ENCODE measurements around the gene ZMIZ1. TPM values are rescaled to one million over a fixed set of nuclear protein-coding genes. Genes with fewer than 3 reads are reported as not detected.
A peak's percentile ranks its signal among the peaks of the same experiment; 100 is the strongest.

Gene ZMIZ1
- total RNA-seq, 1 experiment from 2014 or later, result 34.2 TPM

DNA sequence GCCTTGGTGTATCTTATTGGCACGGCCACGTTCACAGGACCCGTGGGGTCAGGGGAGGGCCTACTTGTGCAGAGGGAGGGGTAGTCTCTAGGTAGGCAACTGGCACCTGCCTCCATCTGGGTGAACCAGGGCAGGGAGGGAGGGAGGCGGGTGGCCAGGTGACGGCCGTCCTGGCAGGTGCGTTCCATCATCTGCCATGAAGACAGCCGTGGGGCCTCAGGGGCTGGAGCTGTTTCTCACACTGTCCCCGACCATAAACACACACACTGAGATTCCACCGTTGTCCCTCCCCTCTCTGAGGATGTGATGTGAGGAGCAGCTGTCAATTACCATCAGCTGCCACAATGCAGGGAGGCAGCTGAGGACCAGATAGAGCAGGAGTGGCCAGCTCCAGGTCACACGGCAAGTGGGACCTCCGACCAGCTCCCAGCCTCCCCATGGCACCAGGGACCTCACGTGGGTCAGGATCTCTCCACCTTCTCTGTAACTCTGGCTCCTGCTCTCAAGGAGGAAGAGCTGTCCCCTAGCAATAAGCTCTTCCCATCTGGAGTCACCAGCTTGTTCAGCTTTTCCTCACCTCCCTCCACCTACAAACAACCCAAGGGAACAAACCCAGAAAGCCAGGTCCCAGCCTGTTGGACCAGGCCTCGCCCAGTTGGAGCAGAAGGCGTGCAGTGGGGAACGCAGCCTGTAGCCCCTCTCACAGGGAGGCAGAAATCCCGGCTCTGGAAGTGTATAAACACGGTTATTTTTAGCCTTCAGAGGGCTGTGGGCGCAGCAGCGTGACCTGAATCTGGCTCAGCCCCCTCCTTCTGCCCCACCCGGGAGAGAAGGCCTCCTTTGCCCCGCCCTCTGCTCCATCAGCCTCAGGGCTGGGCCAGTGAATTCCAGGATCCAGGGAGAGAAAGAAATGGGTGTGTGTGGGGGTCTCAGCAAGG is 33.1 kb downstream of the ZMIZ1 start:
- ATAC-seq, result peak; percentile 39
- DNase-seq (ENCODE audit: low read depth, low spot score), result no peak
- intact Hi-C loops (cut with micrococcal nuclease; ENCODE audit: unreplicated experiment), result no loop called here
- CTCF ChIA-PET, result no interaction called here
- peak overlapping the region; percentile 13; the same call in 1 of the 2 replicates for H3K27ac ChIP-seq (ENCODE audit: low read length)
- in situ Hi-C loops (cut with HindIII; ENCODE audit: low pct_unique_long_range_greater_than_20kb, low sequenced_read_pairs), result no loop called here
- POLR2A ChIA-PET, result interaction anchor here (0.6 kb wide), 1 partner anchor 12 kb away, joined by 5 read pairs; no protein-coding TSS in a partner anchor
- H3K27me3 ChIP-seq (ENCODE audit: control insufficient read depth, insufficient read depth, low read length), result no peaks in the 10 kb centered on the region
- BruUV-seq (replicated peaks), result no TSS peak
- H3K36me3 ChIP-seq (ENCODE audit: control insufficient read depth, insufficient read depth, low read length), result no peaks in the 10 kb centered on the region
- no peak overlapping the region for H3K4me3 ChIP-seq (ENCODE audit: low read depth in 2 of 2, low read length in 2 of 2)
- peaks cover 70% of the 10 kb centered on the region for H3K4me1 ChIP-seq (ENCODE audit: control insufficient read depth, insufficient read depth, low read length)
- H3K9me3 ChIP-seq (ENCODE audit: control insufficient read depth, insufficient read depth, low read depth, low read length), result no peaks in the 10 kb centered on the region
- TF ChIP-seq TCF7L2 (IDR thresholded peaks at IDR 0.05; ENCODE audit: low read depth, low read length) (no peak), SIN3A (IDR thresholded peaks at IDR 0.05; ENCODE audit: borderline replicate concordance, insufficient read depth, low read depth, low read length) (no peak), POLR2AphosphoS5 (IDR thresholded peaks at IDR 0.05; ENCODE audit: low read depth, low read length) (no peak), REST (IDR thresholded peaks at IDR 0.05; ENCODE audit: insufficient read depth in 1 of 2, low read depth in 2 of 2, low read length in 1 of 2) (no peak)
- TF ChIP-seq, protein P1, sequence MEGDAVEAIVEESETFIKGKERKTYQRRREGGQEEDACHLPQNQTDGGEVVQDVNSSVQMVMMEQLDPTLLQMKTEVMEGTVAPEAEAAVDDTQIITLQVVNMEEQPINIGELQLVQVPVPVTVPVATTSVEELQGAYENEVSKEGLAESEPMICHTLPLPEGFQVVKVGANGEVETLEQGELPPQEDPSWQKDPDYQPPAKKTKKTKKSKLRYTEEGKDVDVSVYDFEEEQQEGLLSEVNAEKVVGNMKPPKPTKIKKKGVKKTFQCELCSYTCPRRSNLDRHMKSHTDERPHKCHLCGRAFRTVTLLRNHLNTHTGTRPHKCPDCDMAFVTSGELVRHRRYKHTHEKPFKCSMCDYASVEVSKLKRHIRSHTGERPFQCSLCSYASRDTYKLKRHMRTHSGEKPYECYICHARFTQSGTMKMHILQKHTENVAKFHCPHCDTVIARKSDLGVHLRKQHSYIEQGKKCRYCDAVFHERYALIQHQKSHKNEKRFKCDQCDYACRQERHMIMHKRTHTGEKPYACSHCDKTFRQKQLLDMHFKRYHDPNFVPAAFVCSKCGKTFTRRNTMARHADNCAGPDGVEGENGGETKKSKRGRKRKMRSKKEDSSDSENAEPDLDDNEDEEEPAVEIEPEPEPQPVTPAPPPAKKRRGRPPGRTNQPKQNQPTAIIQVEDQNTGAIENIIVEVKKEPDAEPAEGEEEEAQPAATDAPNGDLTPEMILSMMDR (IDR thresholded peaks at IDR 0.05), result no peak

DNA sequence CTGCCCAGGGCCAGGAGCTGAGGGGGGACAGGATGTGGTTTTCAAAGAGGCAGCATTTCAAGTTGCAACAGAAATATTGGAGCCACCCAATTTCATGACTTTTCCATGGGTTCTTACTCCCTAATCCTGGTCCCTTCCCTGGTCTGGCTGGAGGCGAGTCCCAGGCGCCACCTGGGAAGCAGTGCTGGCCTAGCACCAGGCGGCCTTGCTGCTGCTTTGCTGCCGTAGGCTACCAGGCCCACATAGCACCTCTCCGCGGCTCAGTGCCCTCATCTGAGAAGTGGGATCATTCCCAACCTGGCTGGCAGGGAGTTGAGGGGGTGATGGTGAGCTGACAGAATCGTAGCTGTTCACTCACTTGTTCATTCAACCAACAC is 33.7 kb downstream of the ZMIZ1 start:
- CTCF ChIA-PET, result no interaction called here
- intact Hi-C loops (cut with micrococcal nuclease; ENCODE audit: unreplicated experiment), result no loop called here
- Histone ChIP-seq H3K4me1 (ENCODE audit: control insufficient read depth, insufficient read depth, low read length) (peaks cover 65% of the 10 kb centered on the region), H3K36me3 (ENCODE audit: control insufficient read depth, insufficient read depth, low read length) (no peaks in the 10 kb centered on the region), H3K9me3 (ENCODE audit: control insufficient read depth, insufficient read depth, low read depth, low read length) (no peaks in the 10 kb centered on the region), H3K4me3 (ENCODE audit: low read depth in 2 of 2, low read length in 2 of 2) (no peak overlapping the region), H3K27ac (ENCODE audit: low read length) (peak overlapping the region; percentile 18; the same call in 1 of the 2 replicates), H3K27me3 (ENCODE audit: control insufficient read depth, insufficient read depth, low read length) (no peaks in the 10 kb centered on the region)
- DNase-seq (ENCODE audit: low read depth, low spot score) (no peak), ATAC-seq (peak; percentile 50)
- POLR2A ChIA-PET, result interaction anchor here (0.6 kb wide), 1 partner anchor 13 kb away, joined by 5 read pairs; no protein-coding TSS in a partner anchor
- TF ChIP-seq TCF7L2 (IDR thresholded peaks at IDR 0.05; ENCODE audit: low read depth, low read length) (no peak), REST (IDR thresholded peaks at IDR 0.05; ENCODE audit: insufficient read depth in 1 of 2, low read depth in 2 of 2, low read length in 1 of 2) (no peak), POLR2AphosphoS5 (IDR thresholded peaks at IDR 0.05; ENCODE audit: low read depth, low read length) (no peak), SIN3A (IDR thresholded peaks at IDR 0.05; ENCODE audit: borderline replicate concordance, insufficient read depth, low read depth, low read length) (no peak)
- TF ChIP-seq, protein P1 (IDR thresholded peaks at IDR 0.05), result no peak
- BruUV-seq (replicated peaks), result no TSS peak
- in situ Hi-C loops (cut with HindIII; ENCODE audit: low pct_unique_long_range_greater_than_20kb, low sequenced_read_pairs), result no loop called here
